ENCODE results near the gene SEMA3A. TPM values are rescaled to one million over a fixed set of nuclear protein-coding genes. Genes with fewer than 3 reads are reported as not detected.

SEMA3A gene
- total RNA-seq, 2 experiments from 2014 or later = 0.50 to 0.60 TPM

- no peak overlapping the region for H3K27ac Mint-ChIP-seq
- H3K27me3 ChIP-seq (ENCODE audit: control insufficient read depth in 1 of 2, insufficient read depth in 2 of 2, low read length in 2 of 2) = no peaks in the 10 kb centered on the region
- H3K27me3 Mint-ChIP-seq = no peaks in the 10 kb centered on the region
- H3K27ac ChIP-seq (ENCODE audit: low read depth in 1 of 2, low read length in 2 of 2) = no peak overlapping the region
- no peak overlapping the region for H3K4me3 ChIP-seq (ENCODE audit: low read length)
- peaks cover 24% of the 10 kb centered on the region for H3K4me1 Mint-ChIP-seq (ENCODE audit: low read depth)
- H3K36me3 ChIP-seq (ENCODE audit: insufficient read depth, low read length) = no peaks in the 10 kb centered on the region
- no peak for DNase-seq
- H3K4me3 Mint-ChIP-seq = no peak overlapping the region
- intact Hi-C loops (cut with DNase I, micrococcal nuclease) = no loop called here
- CTCF ChIA-PET = no interaction called here
- H3K4me1 ChIP-seq (ENCODE audit: insufficient read depth, low read length) = no peaks in the 10 kb centered on the region
- no peaks in the 10 kb centered on the region for H3K9me3 ChIP-seq (ENCODE audit: control insufficient read depth in 1 of 2, insufficient read depth in 1 of 2, low read length in 2 of 2)
- no peaks in the 10 kb centered on the region for H3K36me3 Mint-ChIP-seq (ENCODE audit: low read depth)
- no peak for TF ChIP-seq CTCF (IDR thresholded peaks at IDR 0.05)
- no peaks in the 10 kb centered on the region for H3K9me3 Mint-ChIP-seq
- no peak for ATAC-seq (ENCODE audit: poor library complexity)
- POLR2A ChIA-PET = no interaction called here
Observed at GRCh38 chr7:84085147-84085546, 109.4 kb downstream of the SEMA3A start.

DNA sequence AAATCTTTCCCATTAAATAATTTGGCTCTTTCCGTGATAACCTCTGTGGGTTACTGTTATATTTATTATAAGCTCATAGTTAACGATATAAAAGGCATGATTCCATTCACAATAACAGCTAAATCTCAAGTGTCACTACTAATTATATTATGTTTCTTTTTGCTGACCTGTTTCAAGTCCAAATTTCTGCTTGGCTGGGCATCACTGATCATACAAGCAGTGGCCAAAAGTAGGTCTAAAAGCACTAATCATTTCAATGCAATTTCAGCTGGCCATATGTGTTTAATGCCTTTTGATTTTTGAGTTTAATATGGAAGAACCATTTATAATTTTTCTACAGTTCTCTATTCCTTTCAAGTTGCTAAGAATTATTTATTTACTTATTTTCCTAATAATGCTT is 110.7 kb downstream of the SEMA3A start:
- POLR2A ChIA-PET = no interaction called here

GRCh38 chr7:84081973-84082522 is 112.5 kb downstream of the SEMA3A start:
- Histone ChIP-seq H3K4me3 (ENCODE audit: low read length) (no peak overlapping the region), H3K27ac (ENCODE audit: low read depth in 1 of 2, low read length in 2 of 2) (no peak overlapping the region), H3K4me1 (ENCODE audit: insufficient read depth, low read length) (no peaks in the 10 kb centered on the region), H3K27me3 (ENCODE audit: control insufficient read depth in 1 of 2, insufficient read depth in 2 of 2, low read length in 2 of 2) (no peaks in the 10 kb centered on the region), H3K9me3 (ENCODE audit: control insufficient read depth in 1 of 2, insufficient read depth in 1 of 2, low read length in 2 of 2) (no peaks in the 10 kb centered on the region), H3K36me3 (ENCODE audit: insufficient read depth, low read length) (no peaks in the 10 kb centered on the region)
- peaks cover 5% of the 10 kb centered on the region for H3K4me1 Mint-ChIP-seq (ENCODE audit: low read depth)
- H3K36me3 Mint-ChIP-seq (ENCODE audit: low read depth) = no peaks in the 10 kb centered on the region
- H3K27me3 Mint-ChIP-seq = no peaks in the 10 kb centered on the region
- DNase-seq (no peak), ATAC-seq (ENCODE audit: poor library complexity) (no peak)
- intact Hi-C loops (cut with DNase I, micrococcal nuclease) = no loop called here
- ChIA-PET POLR2A (no interaction called here), CTCF (no interaction called here)
- no peak overlapping the region for H3K4me3 Mint-ChIP-seq
- no peak for TF ChIP-seq CTCF (IDR thresholded peaks at IDR 0.05)
- no peak overlapping the region for H3K27ac Mint-ChIP-seq
- H3K9me3 Mint-ChIP-seq = no peaks in the 10 kb centered on the region

More for the DNA sequence above, 110.7 kb downstream of the SEMA3A start:
- Histone ChIP-seq H3K27me3 (ENCODE audit: control insufficient read depth in 1 of 2, insufficient read depth in 2 of 2, low read length in 2 of 2) (no peaks in the 10 kb centered on the region), H3K9me3 (ENCODE audit: control insufficient read depth in 1 of 2, insufficient read depth in 1 of 2, low read length in 2 of 2) (no peaks in the 10 kb centered on the region), H3K27ac (ENCODE audit: low read depth in 1 of 2, low read length in 2 of 2) (no peak overlapping the region), H3K36me3 (ENCODE audit: insufficient read depth, low read length) (no peaks in the 10 kb centered on the region), H3K4me1 (ENCODE audit: insufficient read depth, low read length) (no peaks in the 10 kb centered on the region), H3K4me3 (ENCODE audit: low read length) (no peak overlapping the region)
- Mint-ChIP-seq H3K27ac (no peak overlapping the region), H3K36me3 (ENCODE audit: low read depth) (no peaks in the 10 kb centered on the region), H3K9me3 (no peaks in the 10 kb centered on the region), H3K27me3 (no peaks in the 10 kb centered on the region), H3K4me3 (no peak overlapping the region), H3K4me1 (ENCODE audit: low read depth) (peaks cover 18% of the 10 kb centered on the region)
- TF ChIP-seq CTCF (IDR thresholded peaks at IDR 0.05) = no peak
- no peak for ATAC-seq (ENCODE audit: poor library complexity)
- intact Hi-C loops (cut with DNase I, micrococcal nuclease) = no loop called here
- DNase-seq = no peak
- CTCF ChIA-PET = interaction anchor here (1.1 kb wide), 1 partner anchor 681 kb away, joined by 3 read pairs; no protein-coding TSS in a partner anchor

Data from CD4-positive, alpha-beta T cell (primary cell).